GM20431 (cell line): ENCODE results near the gene TXNDC11.

Experiments
- in situ Hi-C: fragments of 300-500 bp; cut with MseI, MboI; formaldehyde crosslinking; loops from one replicate; pipeline ENCODE4 v1.15.0; 2020; ENCODE audit warnings: low sequenced_read_pairs; ENCODE audit not compliant: unreplicated experiment

Gene TXNDC11

GRCh38 chr16:11677959-11678881, 64.4 kb downstream of the TXNDC11 start:
- in situ Hi-C loops: no loop called here

- in situ Hi-C loops: no loop called here
These were observed 65.2 kb downstream of the TXNDC11 start for GRCh38 chr16:11677451-11677951.

- in situ Hi-C loops: no loop called here
These were observed 65.9 kb downstream of the TXNDC11 start for GRCh38 chr16:11676799-11677198.

- in situ Hi-C loops: no loop called here
These were observed 66.8 kb downstream of the TXNDC11 start for GRCh38 chr16:11675561-11676511.

GRCh38 chr16:11674818-11675560, 67.7 kb downstream of the TXNDC11 start:
- in situ Hi-C loops: no loop called here

- in situ Hi-C loops: no loop called here
These were observed 68.4 kb downstream of the TXNDC11 start for GRCh38 chr16:11674001-11674817.

GRCh38 chr16:11673091-11674000, 69.3 kb downstream of the TXNDC11 start:
- in situ Hi-C loops: no loop called here

GRCh38 chr16:11672206-11673090, 70.2 kb downstream of the TXNDC11 start:
- in situ Hi-C loops: no loop called here

GRCh38 chr16:11671676-11672075, 71.0 kb downstream of the TXNDC11 start:
- in situ Hi-C loops: no loop called here

GRCh38 chr16:11671271-11671670, 71.4 kb downstream of the TXNDC11 start:
- in situ Hi-C loops: no loop called here

GRCh38 chr16:11670171-11671131, 72.2 kb downstream of the TXNDC11 start:
- in situ Hi-C loops: no loop called here

GRCh38 chr16:11669380-11670146, 73.1 kb downstream of the TXNDC11 start:
- in situ Hi-C loops: no loop called here

- in situ Hi-C loops: no loop called here
These were observed 73.9 kb downstream of the TXNDC11 start for GRCh38 chr16:11668623-11669379.

- in situ Hi-C loops: no loop called here
These were observed 74.6 kb downstream of the TXNDC11 start, which contains the start of gene SNN for GRCh38 chr16:11667824-11668622. Gene SNN, plus strand, starts transcription at chr16:11668455. Its CDS starts 7,605 bp downstream, at chr16:11676060.
